MV-4-11 (cell line): ENCODE measurements around the gene SPRY2.
A peak's percentile ranks its signal among the peaks of the same experiment; 100 is the strongest.
"Not testable (repeated sequence)": the region's sequence is repeated elsewhere in the genome, so short reads cannot be mapped to it uniquely, and the experiment has no call there.

Experiments used
- DNase-seq: peaks from one replicate; lab custom pipeline; 2025; lab: John Stamatoyannopoulos, UW

SPRY2 gene

GRCh38 chr13:80341101-80341755 lies at the start of gene SPRY2:
Gene SPRY2, minus strand, starts transcription at chr13:80341126. Its CDS starts 3,421 bp downstream, at chr13:80337705.
- DNase-seq: peak; percentile 82

DNA sequence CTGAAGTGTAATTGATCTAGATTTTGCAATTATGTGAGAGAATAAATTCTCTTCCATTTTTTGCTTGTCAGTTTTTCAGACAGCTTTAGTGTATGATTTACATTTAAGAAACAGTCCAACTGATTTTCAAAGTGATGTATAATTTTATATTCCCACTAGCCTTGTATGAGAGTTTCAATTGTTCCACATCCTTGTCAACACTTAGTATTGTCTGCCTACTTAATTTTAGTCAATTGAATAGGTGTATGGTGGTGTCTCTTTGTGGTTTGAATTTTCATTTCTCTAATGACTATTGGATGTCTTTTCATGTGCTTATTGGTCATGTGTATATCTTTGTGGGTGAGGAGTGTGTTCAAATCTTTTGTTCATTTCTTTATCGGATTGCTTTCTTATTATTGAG lies 49.4 kb upstream of the SPRY2 start:
- DNase-seq: no peak

DNA sequence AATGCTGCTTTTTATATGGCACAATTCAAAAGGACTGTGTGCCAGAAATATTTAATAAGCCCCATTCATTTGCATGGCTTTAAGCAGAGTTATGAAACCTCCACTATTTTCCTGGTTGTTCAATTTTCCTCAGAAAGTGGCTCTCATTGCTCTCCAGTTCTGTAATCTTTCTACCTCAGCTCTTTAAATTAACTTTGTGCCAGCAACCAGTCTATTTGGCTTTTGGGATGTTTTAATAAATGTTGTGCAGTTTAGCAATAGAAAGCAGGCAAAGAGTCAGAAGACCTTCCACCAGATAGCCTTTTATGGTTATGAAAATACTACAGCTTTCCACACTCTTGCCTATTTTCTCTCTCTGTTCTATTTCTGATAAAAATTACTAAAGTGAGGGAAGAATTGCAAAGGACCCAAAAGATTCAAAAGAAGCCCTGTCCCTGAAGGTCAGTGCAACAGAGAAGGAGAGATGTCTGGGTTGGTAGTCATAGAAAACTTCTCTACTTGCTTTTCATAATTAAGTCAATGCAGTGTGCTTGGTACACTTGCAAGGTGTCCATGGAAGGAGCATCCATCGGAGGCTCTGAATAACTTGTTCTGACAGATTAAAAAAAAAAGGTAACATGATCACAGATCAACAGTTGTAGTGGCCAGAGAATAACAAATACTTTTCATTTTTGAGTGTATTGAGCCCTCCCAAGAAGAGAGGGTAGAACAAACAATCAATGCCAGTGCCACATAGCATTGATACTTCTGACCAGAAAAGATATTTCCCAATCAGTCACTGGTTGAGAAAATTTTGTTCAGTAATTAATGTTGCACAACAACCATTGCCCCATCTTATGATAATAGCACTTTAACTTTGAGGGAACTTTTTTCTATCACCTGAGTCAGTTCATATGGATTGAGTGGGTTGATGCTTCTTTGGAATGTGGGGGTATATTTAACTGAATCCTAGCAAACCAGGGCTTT lies 48.4 kb upstream of the SPRY2 start:
- DNase-seq: no peak

DNA sequence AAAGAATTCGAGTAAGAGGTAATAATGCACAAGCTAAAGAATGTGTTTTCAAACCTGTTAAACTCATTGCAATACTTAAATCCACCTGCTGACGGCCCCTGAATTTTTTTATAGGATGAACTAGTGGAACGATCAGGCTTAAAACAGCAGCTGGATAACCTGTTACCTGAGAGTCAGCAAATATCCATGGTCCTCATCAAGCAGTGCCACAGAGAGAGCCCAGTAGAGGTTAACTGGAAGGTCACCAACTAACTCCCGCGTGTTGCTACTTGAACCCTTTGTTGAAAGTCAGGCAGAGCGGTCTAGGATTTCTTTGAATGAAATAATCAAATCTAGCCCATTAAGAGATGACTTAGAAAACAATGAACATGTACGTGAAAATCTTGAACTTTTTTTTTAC lies 47.6 kb upstream of the SPRY2 start:
- DNase-seq: no peak

DNA sequence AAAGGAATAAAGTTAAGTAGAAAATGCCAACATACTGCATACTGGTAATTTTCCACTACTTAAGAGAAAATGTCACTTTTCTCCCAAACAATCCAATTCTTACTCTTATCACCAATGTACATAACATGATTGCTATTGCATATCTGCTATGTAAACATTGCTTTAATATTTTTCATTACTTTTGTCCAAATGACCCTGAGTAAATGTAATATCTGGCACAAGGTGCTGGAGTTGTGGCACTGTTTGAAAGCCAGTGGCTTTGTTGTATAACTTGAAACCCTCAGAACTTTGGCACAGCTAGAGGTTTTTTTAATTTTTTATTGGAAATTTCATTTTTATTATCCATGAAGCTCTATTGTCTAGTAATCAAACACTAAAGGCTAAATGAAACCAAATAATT lies 45.7 kb upstream of the SPRY2 start:
- no peak for DNase-seq

DNA sequence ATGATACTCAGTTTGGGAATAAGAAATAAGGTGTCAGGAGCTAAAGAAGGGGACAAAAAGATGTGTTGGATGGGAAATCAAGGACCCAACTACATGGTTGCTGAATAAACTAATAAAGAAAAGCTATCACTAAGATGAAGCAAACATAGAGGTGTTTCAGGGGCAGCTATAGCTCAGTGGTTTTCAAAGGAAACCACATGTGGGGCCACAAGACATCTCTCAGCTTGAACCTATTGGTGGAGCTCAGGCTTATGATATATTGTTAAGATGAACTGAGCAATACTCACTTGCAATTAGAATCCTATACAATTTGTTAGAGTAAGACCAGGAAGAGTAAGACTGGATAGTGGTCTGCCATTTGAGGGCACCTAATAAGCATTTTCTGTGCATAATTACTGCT lies 45.1 kb upstream of the SPRY2 start:
- peak; percentile 61 for DNase-seq

- DNase-seq: no peak
These were observed 41.6 kb upstream of the SPRY2 start for GRCh38 chr13:80382576-80382975.

DNA sequence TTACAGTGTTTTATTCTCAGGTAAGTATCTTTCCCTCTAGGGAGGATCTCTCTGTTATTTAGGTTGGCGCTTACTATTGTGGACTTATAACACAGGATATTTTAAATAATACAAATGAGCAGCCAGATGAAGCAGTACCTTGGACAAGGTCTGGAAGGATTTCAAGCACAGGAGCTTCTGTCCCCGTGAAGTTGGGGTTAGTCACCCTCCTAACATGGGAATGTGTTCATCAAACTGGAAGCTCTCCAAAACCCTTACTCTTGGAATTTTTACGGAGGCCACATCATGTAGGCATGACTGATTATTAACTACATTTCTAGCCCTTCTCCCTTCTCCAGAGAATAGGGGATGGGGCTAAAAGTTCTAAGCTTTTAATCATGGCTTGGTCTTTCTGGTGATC lies 38.3 kb upstream of the SPRY2 start:
- DNase-seq: no peak

DNA sequence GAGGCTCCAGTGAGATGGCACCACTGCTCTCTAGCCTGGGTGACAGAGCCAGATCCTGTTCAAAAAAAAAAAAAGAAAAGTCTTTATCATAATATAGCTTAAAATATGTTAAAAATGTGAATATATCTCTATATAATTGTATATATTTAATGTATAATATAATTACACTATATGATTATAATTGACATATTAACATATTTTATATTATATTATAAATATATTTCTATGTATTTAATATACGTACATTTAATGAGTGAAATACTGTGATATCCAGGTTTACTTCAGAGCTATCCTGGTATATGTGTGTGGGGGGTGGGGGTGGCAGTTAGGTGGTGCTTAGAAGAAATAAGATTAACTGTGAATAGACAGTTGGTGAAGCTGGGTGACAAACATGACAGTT lies 35.6 kb upstream of the SPRY2 start:
- no peak for DNase-seq

- DNase-seq: no peak
These were observed 34.0 kb upstream of the SPRY2 start for GRCh38 chr13:80374901-80375300.

DNA sequence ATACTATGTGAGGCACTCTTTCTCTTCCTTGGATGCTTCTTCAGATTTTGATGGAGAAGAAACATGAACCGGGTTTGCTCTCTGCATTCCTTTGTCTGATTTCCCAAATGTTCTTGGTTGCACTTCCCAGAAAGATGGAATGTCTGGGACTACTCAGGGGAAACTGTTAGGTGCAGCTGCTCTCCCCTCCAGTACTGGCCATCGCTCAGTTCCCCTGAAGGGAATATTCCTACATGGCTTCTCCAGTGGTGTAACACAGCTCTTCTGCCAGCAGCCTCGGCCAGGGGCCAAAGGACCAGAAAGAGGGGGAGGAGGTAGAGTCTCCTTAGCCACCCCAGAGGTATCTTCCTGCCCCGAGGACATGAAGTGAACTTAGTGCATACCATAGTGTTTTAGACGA lies 33.5 kb upstream of the SPRY2 start:
- no peak for DNase-seq

DNA sequence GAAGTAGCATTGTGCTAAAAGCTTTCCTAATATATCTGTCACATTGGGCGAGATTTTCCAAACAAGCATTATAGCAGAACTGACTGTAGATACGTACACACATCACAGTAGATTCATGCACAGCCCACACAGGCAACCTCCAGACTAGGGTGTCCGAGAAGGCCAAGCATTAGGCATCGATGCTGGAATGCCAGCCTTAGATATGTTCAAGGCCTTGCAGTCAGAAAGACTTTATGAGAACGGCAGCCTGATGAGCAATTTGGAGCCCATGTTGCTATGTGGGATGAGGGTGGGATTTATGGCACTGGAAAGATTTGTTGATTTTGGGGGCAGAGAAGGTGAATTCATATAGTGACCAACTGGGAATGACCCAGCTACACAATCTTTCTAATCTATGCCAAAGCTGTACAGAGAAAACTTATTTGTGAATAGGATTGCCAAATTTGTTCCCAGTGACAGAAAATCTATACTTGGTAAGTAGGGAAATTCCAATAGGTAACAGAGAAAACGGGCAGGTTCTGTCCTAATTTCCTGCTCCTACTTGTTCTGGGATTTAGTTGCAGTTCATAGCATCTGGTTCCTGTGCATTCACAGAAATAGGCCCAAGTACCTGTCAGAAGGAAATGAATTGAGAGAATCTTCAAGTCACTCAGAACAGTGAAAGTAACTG lies 31.0 kb upstream of the SPRY2 start:
- DNase-seq: no peak

- DNase-seq: no peak
These were observed 26.5 kb upstream of the SPRY2 start for GRCh38 chr13:80367473-80367872.

DNA sequence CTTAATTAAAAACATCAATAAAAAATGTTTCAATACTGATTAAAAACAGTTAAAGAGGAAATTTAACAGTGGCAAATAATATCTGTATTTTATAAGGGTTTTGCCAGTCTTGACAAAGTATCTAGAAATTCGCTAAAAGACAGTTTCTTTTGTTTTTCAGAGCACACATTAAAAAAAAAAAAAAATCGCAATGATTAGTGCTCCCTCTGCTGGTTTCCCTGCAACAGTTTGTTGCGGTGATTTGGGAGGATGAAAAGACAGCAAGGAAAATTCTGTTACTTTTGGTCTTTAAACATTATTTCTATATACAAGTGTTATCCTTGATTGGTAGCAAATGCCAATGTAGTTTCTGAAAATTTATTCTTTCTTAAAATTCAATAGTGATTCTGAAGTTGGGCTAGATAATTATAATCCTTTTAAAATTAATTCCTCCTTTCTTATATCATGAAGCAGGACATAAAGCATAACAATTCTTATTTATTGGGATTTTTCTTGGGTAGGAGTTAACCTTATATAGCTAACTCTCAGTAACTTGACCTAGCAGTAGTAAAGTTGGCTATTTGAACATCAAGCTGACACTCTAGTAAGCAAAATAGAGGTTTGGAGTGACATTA lies 23.1 kb upstream of the SPRY2 start:
- DNase-seq: peak; percentile 14

- DNase-seq: no peak
These were observed 21.6 kb upstream of the SPRY2 start for GRCh38 chr13:80362481-80362880.

DNA sequence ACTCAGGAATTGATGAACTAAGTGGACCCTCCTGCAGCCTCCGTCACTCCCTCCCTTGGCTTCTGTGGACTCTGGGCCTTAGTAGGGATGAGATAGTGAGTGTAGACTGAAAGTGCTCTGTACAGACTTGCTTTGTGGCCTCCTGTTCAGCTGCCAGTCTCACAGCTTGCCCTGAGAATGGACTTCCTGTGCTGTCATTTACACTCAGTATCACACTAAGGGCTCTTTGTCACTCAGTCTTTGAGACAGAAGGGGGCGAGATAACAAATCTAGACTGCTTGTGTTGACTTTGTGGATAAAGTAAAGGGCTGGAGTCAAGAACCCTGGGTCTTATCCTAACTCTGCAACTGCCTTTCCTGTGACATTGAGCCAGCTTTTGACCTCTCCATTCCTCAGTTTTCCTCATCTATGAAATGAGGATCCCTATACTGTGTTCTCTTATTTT lies 21.0 kb upstream of the SPRY2 start:
- peak; percentile 39 for DNase-seq

DNA sequence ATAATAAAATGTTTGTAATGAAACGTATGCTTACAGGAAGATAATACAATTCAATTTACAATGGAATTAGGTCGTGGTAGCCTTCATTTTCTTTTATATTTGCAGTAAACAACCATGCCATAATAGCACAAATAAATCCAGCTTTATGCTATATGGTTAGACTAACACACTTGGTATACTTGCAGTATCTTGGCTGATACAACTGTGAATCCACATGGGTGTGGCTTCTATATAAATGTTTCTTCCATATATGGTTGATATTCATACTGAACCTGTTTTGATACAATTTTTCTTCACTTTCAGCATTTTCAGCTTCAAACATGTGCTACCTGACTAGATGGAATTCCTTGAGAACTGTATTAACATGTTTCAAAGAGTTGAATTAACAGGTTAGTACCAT lies 20.4 kb upstream of the SPRY2 start:
- DNase-seq: no peak

- no peak for DNase-seq
These were observed 19.5 kb upstream of the SPRY2 start for GRCh38 chr13:80360453-80360800.

DNA sequence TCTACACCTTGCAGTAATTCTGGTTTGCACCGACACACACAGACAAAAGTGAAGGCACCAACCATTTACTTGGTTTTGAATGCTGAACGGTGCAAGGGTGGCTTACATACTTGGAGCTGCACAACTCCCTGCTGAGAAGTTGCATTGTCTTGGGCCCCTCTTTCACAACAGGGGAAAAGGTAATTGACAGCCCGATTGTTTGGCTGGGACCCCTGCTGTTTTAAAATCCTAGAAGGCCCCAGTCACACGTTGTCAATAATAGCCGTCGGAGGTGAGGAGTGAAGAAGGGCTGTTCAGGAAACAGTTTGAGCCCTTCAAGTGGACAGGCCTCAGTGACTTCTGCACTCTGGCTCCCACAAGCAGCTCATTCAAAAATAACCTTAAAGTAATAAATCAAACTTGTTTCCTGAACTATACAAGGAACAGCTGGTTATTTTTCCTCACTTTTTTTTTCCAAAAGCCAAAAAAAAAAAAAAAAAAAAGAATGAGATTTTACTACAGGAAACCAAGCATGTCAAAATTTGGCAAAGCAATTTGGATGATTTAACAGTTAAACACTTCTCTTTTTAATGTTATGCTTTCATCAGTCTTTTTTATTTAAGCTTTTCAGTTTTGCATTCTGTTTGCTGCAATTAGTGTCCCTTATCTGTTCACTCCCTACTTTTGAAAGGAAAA lies 19.0 kb upstream of the SPRY2 start:
- peak; percentile 10 for DNase-seq

GRCh38 chr13:80359414-80359777 lies 18.5 kb upstream of the SPRY2 start:
- DNase-seq: no peak

- DNase-seq: not testable (repeated sequence)
These were observed 14.7 kb upstream of the SPRY2 start for GRCh38 chr13:80355496-80356094.
